Limb (tissue), 2 donors: Measurements from ENCODE around the gene TRABD2A.
A peak's percentile ranks its signal among the peaks of the same experiment; 100 is the strongest.
"Not testable (repeated sequence)": the region's sequence is repeated elsewhere in the genome, so short reads cannot be mapped to it uniquely, and the experiment has no call there.

ENCODE experiments used
- DNase-seq, 2 donors: peaks; one replicate each; pipeline ENCODE4 v3.0.0-alpha.2; 2016; ENCODE audit errors: extremely low spot score in 2 of 2

Gene TRABD2A

DNA sequence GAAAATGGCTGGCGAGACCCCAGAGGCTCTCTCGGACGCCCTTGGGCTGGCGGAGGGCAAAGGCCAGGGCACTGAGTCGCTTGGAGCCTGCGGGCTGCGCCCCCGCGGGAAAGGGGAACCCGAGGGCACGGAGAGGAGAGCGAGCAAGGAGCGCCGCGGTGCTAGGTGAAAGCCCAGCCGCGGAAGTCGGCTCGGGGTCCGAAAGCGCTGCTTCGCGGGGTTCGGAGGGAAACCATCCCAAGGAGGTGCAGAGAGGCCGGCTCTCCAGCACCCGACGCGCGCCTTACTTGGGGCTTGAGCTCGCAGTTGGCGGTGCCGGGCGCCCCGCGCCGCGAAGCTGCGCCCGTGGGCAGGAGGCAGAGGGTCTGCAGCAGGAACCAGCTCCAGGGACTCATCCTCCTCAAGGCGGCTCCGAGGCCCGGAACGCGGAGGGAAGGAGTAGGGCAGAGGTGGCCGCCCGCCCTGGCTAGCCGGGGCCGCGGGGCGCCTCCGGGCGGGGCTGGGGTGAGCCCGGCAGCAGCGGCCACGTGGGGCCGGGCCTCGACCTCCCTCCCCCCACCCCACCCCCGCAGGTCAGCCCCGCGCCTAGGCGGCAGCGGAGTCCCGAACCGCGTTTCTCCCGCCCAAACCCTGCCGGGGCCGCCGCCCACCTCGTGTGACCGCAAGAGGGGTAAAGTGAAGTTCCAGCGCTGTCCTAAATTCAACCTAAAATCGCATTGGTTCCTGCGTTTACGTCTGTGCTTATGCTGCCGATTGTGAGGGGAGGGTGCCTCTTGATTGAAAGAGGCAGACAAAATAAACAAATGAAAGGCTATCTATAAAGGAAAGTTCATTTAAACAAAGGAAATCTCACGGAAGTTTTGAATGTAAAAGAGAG lies at the start of gene TRABD2A:
Gene TRABD2A, minus strand, starts transcription at position 440 of the 877 bp plus-strand sequence. Its CDS starts 45 bp downstream, at position 395.
- peak in 1 of 2 donors; percentile 52 for DNase-seq

DNA sequence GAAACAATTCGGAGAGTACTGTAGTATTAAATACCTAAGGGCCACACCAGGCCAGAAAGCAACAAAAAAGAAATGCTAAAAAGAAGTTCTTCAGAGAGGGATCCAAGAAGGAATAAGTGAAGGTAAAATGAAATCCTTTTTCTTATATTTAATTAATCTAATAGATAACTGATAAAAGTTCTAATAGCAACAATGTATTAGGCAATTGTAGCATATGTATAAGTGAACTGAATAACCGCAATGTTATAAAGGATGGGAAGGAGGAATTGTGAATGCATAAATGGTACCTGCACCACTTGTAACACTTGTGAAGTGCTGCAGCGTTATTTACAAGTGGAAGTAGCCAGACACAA lies 46.4 kb upstream of the TRABD2A start:
- DNase-seq, result no peak

DNA sequence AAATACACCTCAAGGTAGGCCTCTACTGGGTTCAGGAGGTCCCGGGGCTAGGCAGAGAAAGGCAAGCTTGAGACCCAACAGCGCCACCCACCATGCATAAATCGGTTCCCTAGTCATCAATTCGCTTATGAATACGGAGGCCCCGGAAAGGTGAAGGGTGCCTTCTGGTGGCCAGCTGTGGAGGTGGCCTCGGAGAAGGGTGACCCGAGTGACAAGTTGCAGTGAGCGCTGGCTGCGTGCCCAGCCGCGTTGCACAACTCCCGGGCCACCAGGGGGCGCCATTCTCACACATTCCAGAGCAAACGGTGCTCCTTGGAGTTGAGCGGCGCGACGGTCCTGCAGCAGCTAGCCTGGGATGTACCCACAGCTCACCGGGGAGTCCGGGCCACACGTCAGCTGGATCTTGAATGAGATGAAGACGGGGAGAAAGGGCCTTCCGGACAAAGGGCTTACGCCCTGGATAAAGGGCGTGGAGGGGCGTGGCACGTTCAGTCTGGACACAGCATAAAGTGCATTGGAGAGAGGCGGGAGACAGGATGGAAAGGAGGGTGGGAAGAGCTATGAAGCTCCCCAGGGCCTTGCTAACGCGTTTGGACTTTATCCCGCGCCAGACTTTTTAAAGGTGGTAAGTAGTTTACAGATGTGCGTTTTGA lies 45.0 kb upstream of the TRABD2A start:
- DNase-seq, result peak; percentile 86 to 96

DNA sequence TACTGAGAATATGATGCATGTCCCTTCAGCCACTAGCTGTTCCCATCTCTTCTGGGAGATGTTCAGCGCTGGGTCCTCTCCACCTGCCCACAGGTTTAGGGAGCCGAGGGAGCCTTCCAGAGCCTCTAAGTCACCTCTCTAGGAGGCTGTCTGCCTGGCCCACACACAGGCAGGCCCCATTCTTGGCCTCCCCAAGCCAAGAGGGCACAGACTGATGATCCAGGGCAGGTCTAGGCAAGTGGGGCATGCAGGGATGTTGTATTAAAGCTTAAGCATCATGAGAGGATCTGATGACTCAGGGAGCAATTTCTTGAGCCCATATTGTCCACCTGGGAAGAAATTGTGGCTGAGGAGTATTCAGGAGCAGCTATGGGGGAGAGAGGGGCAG lies 44.4 kb upstream of the TRABD2A start:
- no peak for DNase-seq

GRCh38 chr2:84924173-84925106 lies 43.6 kb upstream of the TRABD2A start:
- DNase-seq, result no peak

DNA sequence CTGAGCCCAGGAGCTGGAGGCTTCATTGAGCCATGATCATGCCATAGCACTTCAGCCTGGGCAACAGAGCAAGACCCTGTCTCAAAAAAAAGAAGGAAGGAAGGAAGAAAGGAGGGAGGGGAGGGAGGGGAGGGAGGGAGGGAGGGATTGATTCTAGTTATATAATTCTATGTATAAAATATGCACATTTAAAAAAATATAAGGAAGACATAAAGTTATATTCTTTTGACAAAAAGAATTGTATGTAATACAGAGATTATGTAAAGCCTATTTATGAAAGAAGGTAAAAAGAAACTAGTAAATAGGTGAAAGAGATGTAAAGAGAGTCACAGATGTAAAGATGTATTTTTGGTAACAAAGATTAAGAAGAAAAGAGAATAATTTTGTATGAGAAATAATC lies 42.1 kb upstream of the TRABD2A start:
- DNase-seq, result no peak

DNA sequence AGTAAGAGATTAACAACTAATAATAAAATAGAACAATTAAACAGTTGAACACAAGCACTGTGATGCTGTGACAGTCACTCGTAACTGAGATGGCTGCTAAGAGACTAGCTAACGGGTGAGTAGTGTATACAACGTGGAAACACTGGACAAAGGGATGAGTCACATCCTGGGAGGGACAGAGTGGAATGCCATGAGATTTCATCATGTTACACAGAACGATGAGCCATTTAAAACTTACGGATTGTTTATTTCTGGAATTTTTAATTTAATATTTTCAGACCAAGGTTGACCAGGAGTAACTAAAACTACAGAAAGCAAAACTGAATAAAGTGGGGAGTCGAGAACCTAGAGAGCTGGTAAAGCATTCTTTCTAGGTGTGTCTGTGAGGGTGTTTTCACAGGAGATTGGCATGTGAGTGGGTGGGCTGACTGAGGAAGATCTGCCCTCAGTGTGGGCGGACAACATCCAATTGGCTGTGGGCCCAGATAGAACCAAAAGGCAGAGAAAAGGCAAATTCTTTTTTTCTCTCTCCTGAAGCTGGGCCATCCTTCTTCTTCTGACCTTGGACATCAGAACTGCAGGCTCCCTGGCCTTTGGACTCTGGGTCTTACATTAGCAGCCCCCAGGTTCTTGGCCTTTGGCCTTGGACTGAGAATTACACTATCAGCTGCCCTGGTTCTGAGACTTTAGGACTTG lies 39.1 kb upstream of the TRABD2A start:
- no peak for DNase-seq

- DNase-seq, result no peak
These were observed 37.5 kb upstream of the TRABD2A start for GRCh38 chr2:84918430-84918829.

DNA sequence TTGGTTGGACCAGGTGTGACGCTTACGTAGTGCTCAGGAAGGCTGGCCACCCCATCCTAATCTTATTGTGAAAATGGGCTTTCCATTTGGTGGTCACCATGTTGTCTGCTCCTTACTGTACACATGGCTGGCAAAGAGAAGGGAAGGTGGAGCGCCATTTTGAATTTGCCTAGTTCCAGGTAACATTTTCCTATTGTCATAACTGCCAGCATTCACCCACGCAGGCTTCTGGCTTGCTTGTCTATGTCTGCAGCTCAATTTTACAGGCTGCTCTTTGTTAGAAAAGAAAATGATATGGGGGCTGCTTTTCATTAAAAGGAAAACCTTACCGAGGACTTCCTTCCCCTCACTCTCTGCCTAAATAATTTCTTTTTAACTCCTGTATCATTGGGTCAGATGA lies 36.9 kb upstream of the TRABD2A start:
- not testable (repeated sequence) for DNase-seq

DNA sequence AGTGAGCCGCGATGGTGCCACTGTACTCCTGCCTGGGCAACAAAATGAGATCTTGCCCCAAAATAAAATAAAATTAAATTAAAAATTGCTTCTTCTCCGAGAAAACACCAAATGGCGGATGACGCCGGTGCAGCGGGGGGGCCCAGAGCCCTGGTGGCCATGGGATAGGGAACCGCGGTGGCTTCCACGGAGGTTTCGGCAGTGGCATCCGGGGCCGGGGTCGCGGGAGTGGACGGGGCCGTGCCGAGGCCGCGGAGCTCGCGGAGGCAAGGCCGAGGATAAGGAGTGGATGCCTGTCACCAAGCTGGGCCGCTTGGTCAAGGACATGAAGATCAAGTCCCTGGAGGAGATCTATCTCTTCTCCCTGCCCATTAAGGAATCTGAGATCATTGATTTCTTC lies 34.8 kb upstream of the TRABD2A start:
- DNase-seq, result not testable (repeated sequence)

DNA sequence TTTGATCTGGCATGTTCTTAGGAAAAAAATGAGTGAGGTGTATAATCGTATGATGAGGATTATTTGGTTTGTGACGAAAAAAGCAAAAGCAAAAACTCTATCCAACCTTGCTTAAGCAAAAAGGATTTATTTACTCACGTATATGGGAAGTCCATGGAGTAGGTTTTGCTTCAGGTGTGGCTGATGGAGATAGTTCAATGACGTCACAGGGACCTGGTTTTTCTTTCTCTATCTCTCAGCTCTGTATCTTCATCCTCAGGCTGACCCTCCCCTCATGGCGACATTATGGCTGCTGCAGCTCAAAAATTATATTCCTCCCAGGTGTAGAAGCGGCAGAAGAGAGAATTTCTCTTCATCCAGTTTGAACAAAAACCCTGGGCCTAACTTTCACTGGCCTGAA lies 33.5 kb upstream of the TRABD2A start:
- no peak for DNase-seq

- DNase-seq, result no peak
These were observed 32.1 kb upstream of the TRABD2A start for GRCh38 chr2:84912984-84913383.

- no peak for DNase-seq
These were observed 30.3 kb upstream of the TRABD2A start for GRCh38 chr2:84911135-84911678.

- DNase-seq, result no peak
These were observed 28.2 kb upstream of the TRABD2A start for GRCh38 chr2:84908948-84909713.

DNA sequence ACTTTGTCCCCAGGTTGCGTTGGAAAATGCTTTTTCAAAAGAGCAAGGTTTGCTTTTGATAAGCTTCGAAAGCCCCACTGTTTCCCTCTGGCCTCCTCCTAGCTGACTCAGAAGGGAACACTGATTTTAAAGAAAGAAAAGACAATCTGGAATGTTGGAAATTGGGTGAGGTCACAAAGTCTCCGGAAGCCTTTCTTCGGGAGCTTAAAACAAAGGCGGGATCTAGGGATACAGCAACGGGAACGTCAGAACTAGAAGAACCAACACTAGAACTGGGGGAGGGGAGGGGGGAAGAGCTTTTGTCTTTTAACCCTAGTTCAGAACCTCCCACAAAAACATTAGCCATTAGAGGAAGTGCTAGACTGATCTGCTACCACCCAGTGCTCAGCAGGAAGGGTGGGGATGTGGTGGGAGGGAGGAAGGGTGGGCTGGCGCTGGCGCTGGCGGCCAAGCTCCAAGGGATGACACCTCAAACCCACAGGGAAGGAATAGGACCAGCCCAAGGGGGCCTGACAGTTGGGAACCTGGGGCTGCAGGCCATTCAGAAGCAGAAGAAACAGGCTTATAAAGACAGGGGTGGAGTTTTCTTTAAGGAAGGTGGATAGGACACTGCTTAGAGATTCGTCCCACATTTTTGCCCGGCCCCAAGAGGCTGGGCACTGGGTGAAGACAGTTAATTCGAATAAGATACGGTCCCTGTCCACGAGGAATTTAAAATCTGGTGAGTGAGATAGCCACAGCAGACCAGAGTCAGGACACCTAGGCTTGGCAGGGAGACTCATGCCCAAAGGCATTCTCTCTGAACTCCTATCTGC lies 26.2 kb upstream of the TRABD2A start:
- peak; percentile 63 to 65 for DNase-seq

DNA sequence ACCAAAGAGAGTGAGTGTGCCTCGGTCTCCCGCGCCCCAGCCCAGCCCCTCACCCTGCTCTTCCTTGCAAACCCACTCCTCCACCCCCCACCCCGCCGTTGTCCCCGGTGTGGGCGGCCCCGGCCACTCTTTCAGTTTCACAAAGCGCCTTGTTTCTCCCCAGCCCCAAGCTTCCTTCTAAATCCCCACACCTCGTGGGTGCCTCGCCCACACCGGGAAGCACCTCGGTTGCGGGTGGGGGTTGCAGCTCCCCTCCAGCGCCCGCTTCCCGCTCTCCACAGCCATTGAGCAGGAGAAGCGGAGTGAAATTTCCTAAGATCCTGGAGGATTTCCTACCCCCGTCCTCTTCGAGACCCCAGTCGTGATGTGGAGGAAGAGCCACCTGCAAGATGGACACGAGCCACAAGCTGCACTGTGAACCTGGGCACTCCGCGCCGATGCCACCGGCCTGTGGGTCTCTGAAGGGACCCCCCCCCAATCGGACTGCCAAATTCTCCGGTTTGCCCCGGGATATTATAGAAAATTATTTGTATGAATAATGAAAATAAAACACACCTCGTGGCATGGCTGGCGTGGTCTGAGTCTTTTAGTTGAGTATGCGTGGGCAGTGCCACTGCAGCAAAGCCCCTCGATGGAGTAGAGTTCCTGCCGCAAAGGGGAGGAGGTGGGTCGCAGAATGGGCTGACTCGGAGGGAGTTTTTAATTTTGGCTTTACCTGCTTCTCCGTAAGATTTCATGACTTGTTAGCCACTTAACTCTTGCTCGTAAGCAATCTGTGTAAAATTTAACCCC lies 25.4 kb upstream of the TRABD2A start:
- peak in 1 of 2 donors; percentile 73 for DNase-seq

GRCh38 chr2:84905181-84906107 lies 24.6 kb upstream of the TRABD2A start, which contains the start of gene TMSB10:
TSS of gene TMSB10 (plus strand) at chr2:84905656.
- peak; percentile 85 to 95 for DNase-seq
